Measurements from ENCODE around the gene ITK.

ITK gene

DNA sequence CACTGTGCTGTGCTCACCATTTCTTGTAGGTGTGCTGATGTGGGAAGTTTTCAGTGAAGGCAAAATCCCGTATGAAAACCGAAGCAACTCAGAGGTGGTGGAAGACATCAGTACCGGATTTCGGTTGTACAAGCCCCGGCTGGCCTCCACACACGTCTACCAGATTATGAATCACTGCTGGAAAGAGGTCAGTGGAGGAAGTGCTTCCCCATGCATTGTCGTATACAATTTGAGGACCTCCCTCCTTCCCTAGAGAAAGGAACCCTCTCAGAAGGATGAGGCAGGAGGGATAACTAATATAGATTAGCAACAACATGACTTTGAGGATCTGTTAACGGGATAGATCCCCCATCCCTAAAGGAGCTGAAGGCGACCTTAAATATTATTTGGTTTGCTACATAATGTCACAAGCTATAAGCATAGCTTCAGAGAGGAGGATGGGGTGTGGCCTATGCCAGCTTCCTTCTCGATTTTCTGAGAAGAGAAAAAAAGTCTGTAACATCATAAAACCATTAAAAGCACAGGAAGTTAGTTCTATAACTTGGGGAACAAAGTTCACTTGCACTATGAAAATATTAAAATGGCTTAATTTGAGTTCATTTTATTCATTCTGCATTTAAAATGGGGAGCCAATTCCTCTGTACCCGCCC is 68.3 kb downstream of the ITK start:
- H3K79me2 ChIP-seq (ENCODE audit: insufficient read depth, low read length) = 0 out of 2 replicates have a peak, but pooled peaks cover 4% of the 10 kb centered on the region
- no peak overlapping the region for H3K9ac ChIP-seq (ENCODE audit: low read depth, low read length)
- ATAC-seq (ENCODE audit: insufficient read depth, low read depth) (no peak), DNase-seq (peak; percentile 39)
- no peak for TF ChIP-seq EZH2 (IDR thresholded peaks at IDR 0.05; ENCODE audit: borderline replicate concordance, low read depth, low read length, severe bottlenecking)
- TF ChIP-seq, protein P1, sequence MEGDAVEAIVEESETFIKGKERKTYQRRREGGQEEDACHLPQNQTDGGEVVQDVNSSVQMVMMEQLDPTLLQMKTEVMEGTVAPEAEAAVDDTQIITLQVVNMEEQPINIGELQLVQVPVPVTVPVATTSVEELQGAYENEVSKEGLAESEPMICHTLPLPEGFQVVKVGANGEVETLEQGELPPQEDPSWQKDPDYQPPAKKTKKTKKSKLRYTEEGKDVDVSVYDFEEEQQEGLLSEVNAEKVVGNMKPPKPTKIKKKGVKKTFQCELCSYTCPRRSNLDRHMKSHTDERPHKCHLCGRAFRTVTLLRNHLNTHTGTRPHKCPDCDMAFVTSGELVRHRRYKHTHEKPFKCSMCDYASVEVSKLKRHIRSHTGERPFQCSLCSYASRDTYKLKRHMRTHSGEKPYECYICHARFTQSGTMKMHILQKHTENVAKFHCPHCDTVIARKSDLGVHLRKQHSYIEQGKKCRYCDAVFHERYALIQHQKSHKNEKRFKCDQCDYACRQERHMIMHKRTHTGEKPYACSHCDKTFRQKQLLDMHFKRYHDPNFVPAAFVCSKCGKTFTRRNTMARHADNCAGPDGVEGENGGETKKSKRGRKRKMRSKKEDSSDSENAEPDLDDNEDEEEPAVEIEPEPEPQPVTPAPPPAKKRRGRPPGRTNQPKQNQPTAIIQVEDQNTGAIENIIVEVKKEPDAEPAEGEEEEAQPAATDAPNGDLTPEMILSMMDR (IDR thresholded peaks at IDR 0.05; ENCODE audit: borderline replicate concordance, extremely low read depth, low read length, poor library complexity, severe bottlenecking) = no peak
- H3K4me3 ChIP-seq (ENCODE audit: low read depth in 1 of 2, low read length in 2 of 2) = no peak overlapping the region
- peaks cover 92% of the 10 kb centered on the region for H3K36me3 ChIP-seq (ENCODE audit: insufficient read depth, low read length)
- no peaks in the 10 kb centered on the region for H3K27me3 ChIP-seq (ENCODE audit: insufficient read depth, low read length, poor library complexity)
- no peaks in the 10 kb centered on the region for H3K9me3 ChIP-seq (ENCODE audit: insufficient read depth, low read length, severe bottlenecking)
- no peak overlapping the region for H2AFZ ChIP-seq (ENCODE audit: low read depth, low read length)
- H3K4me2 ChIP-seq (ENCODE audit: insufficient read depth, low read length) = no peak overlapping the region
- peak overlapping the region; percentile 40 for H3K27ac ChIP-seq (ENCODE audit: low read length)
- H3K4me1 ChIP-seq (ENCODE audit: insufficient read depth, low read length) = peaks cover 68% of the 10 kb centered on the region
- H4K20me1 ChIP-seq (ENCODE audit: insufficient read depth, low read length) = no peaks in the 10 kb centered on the region

DNA sequence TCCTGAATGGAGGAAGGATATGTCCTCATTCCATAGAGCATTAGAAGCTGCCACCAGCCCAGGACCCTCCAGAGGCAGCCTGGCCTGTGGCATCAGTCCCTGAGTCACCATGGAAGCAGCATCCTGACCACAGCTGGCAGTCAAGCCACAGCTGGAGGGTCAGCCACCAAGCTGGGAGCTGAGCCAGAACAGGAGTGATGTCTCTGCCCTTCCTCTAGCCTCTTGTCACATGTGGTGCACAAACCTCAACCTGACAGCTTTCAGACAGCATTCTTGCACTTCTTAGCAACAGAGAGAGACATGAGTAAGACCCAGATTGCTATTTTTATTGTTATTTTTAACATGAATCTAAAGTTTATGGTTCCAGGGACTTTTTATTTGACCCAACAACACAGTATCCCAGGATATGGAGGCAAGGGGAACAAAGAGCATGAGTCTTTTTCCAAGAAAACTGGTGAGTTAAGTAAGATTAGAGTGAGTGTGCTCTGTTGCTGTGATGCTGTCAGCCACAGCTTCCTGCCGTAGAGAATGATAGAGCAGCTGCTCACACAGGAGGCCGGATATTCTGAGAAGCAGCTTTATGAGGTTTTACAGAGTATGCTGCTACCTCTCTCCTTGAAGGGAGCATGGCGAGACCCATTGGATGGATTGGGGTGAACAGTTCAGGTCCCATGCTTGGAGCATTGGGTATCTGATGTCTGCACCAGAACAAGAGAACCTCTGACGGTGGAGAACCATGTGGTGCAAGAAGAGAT is 72.2 kb downstream of the ITK start:
- Histone ChIP-seq H3K4me2 (ENCODE audit: insufficient read depth, low read length) (peak overlapping the region; percentile 56), H3K27ac (ENCODE audit: low read length) (peak overlapping the region; percentile 97), H3K4me1 (ENCODE audit: insufficient read depth, low read length) (peaks cover 72% of the 10 kb centered on the region), H2AFZ (ENCODE audit: low read depth, low read length) (no peak overlapping the region), H3K9me3 (ENCODE audit: insufficient read depth, low read length, severe bottlenecking) (no peaks in the 10 kb centered on the region), H3K36me3 (ENCODE audit: insufficient read depth, low read length) (peaks cover 77% of the 10 kb centered on the region), H3K79me2 (ENCODE audit: insufficient read depth, low read length) (peaks cover 7% of the 10 kb centered on the region; the same call in 1 of the 2 replicates), H3K27me3 (ENCODE audit: insufficient read depth, low read length, poor library complexity) (no peaks in the 10 kb centered on the region), H3K9ac (ENCODE audit: low read depth, low read length) (peak overlapping the region; percentile 56), H4K20me1 (ENCODE audit: insufficient read depth, low read length) (no peaks in the 10 kb centered on the region), H3K4me3 (ENCODE audit: low read depth in 1 of 2, low read length in 2 of 2) (peak overlapping the region in 1 of 2 experiments; percentile 25; a peak in 2 of 4 replicates)
- ATAC-seq (ENCODE audit: insufficient read depth, low read depth) (peak; percentile 92), DNase-seq (peak; percentile 92)
- TF ChIP-seq, protein P1 (IDR thresholded peaks at IDR 0.05; ENCODE audit: borderline replicate concordance, extremely low read depth, low read length, poor library complexity, severe bottlenecking) = no peak
- no peak for TF ChIP-seq EZH2 (IDR thresholded peaks at IDR 0.05; ENCODE audit: borderline replicate concordance, low read depth, low read length, severe bottlenecking)

DNA sequence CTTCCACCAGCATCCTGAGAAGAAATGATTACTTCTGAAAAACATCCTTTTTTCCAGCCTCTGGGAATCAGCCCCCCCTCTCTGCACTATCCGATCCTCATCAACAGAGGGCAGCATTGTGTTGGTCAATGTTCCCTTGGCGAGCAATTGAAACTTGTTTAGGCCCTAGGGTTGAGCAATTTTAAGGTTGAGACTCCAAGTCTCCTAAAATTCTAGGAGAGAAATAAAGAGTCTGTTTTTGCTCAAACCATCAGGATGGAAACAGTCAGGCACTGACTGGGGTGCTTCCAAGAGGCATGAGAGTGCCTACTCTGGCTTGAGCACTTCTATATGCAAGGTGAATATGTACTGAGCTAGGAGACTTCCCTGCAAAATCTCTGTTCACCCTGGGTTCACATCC is 72.9 kb downstream of the ITK start:
- H3K9me3 ChIP-seq (ENCODE audit: insufficient read depth, low read length, severe bottlenecking) = no peaks in the 10 kb centered on the region
- peak overlapping the region; percentile 56 for H3K4me2 ChIP-seq (ENCODE audit: insufficient read depth, low read length)

More for the DNA sequence above, 72.9 kb downstream of the ITK start:
- Histone ChIP-seq H3K36me3 (ENCODE audit: insufficient read depth, low read length) (peaks cover 71% of the 10 kb centered on the region), H3K4me1 (ENCODE audit: insufficient read depth, low read length) (peaks cover 65% of the 10 kb centered on the region), H4K20me1 (ENCODE audit: insufficient read depth, low read length) (no peaks in the 10 kb centered on the region), H3K27ac (ENCODE audit: low read length) (peak overlapping the region; percentile 97), H3K27me3 (ENCODE audit: insufficient read depth, low read length, poor library complexity) (no peaks in the 10 kb centered on the region), H2AFZ (ENCODE audit: low read depth, low read length) (no peak overlapping the region), H3K79me2 (ENCODE audit: insufficient read depth, low read length) (peaks cover 7% of the 10 kb centered on the region; the same call in 1 of the 2 replicates), H3K4me3 (ENCODE audit: low read depth in 1 of 2, low read length in 2 of 2) (peak overlapping the region in 1 of 2 experiments; percentile 3; a peak in 1 of 4 replicates), H3K9ac (ENCODE audit: low read depth, low read length) (peak overlapping the region; percentile 42)
- DNase-seq = no peak
- ATAC-seq (ENCODE audit: insufficient read depth, low read depth) = no peak
- no peak for TF ChIP-seq EZH2 (IDR thresholded peaks at IDR 0.05; ENCODE audit: borderline replicate concordance, low read depth, low read length, severe bottlenecking)
- TF ChIP-seq, protein P1 (IDR thresholded peaks at IDR 0.05; ENCODE audit: borderline replicate concordance, extremely low read depth, low read length, poor library complexity, severe bottlenecking) = peak; percentile 86

All from DND-41 (cell line).